HPDE6-E6E7 (cell line): Measurements from ENCODE around the gene GAL3ST1.
A peak's percentile ranks its signal among the peaks of the same experiment; 100 is the strongest.
"Not testable (repeated sequence)": the region's sequence is repeated elsewhere in the genome, so short reads cannot be mapped to it uniquely, and the experiment has no call there.

ENCODE experiments used
- DNase-seq: peaks from one replicate; pipeline ENCODE4 v3.0.0; 2011; ENCODE audit warnings: missing footprints; ENCODE audit errors: extremely low spot score

The GAL3ST1 gene, protein sequence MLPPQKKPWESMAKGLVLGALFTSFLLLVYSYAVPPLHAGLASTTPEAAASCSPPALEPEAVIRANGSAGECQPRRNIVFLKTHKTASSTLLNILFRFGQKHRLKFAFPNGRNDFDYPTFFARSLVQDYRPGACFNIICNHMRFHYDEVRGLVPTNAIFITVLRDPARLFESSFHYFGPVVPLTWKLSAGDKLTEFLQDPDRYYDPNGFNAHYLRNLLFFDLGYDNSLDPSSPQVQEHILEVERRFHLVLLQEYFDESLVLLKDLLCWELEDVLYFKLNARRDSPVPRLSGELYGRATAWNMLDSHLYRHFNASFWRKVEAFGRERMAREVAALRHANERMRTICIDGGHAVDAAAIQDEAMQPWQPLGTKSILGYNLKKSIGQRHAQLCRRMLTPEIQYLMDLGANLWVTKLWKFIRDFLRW

DNA sequence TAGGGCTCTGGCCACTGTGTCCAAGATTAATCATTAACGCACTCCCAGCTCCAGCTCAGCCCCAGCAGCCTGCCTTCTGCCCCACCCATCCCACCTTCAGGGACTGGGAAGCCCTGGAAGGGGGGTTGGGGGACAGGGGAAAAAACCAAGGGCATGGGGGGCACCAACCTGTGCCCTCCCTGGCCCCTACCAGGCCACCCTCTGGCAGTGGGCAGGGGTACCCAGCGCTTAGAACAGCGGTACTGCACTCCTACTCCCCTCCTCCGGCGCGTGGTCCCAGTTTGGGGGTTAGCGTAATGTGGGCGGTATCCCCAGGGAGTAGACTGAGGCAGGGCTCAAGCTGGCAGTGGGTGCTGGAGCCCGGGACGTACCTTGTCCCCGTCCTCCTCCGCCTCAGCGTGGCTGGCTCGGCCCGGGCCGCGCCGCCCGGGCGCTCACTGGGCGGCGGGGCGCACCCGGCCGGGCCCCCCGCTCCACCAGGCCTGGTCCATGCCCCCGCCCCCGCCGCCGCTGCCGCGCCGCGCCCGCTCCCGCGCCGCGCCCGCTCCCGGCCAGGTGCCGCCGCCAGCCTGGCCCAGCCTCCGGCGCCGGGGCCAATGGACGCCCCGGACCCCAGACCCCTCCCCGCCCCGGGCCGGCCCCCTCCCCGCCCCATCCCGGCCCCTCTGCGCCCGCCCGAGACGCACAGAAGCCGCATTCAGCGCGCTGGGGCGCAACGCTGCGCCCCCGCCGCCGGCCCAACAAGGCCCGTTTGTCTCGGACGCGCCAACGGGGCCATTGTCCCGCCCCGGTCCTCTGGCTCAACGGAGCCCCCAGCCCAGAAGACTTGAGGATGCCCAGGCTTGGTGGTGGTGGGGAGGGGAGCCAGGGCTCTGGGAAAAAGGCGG lies at the start of gene GAL3ST1:
GAL3ST1 (minus strand) TSS at position 571 of the 887 bp plus-strand sequence. CDS start 17,273 bp downstream, outside the sequence.
- DNase-seq = no peak

DNA sequence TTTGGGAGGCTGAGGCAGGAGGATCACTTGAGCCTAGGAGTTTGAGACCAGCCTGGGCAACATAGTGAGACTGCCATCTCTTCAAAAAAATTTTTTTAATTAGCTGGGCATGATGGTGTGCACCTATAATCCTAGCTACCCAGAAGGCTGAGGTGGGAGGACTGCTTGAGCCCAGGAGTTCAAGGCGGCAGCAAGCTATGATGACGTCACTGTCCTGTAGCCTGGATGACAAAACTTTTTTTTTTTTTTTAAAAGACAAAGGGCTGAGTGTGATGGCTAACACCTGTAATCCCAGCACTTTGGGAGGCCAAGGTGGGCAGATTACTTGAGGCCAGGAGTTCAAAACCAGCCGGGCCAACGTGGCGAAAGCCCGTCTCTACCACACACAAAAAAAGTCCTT lies 45.4 kb upstream of the GAL3ST1 start:
- DNase-seq = not testable (repeated sequence)

DNA sequence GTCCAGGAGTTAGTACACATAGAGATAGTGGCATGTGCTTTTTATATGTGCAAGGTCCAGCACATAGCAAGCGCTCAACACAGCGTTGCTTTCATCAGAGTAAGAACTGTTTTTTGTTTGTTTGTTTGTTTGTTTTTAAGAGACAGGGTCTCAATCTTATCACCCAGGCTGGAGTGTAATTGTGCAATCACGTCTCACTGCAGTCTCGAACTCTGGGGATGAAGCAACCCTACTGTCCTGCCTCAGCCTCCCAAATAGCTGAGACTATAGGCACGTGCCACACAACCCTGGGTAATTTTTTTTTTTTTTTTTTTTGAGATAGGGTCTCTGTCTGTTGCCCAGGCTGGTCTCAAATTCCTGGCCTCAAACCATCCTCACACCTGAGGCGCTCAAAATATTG lies 43.4 kb upstream of the GAL3ST1 start:
- no peak for DNase-seq

DNA sequence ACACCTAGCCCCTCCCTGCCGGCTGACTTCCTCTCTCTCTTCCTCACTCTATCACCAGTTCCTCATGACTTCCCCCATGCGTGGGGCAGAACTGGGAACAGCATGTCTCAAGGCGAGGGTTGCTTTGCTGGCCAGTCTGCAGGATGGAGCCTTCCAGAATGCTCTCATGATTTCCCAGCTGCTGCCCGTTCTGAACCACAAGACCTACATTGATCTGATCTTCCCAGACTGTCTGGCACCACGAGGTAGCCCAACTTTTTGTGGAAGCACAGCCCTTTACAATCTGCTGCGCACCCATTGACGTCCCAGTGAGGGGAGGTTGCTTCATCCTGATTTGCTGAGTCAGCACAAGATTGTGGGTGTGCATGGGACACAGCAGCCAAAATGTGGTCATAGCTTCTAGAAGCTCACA lies 41.1 kb upstream of the GAL3ST1 start:
- no peak for DNase-seq

DNA sequence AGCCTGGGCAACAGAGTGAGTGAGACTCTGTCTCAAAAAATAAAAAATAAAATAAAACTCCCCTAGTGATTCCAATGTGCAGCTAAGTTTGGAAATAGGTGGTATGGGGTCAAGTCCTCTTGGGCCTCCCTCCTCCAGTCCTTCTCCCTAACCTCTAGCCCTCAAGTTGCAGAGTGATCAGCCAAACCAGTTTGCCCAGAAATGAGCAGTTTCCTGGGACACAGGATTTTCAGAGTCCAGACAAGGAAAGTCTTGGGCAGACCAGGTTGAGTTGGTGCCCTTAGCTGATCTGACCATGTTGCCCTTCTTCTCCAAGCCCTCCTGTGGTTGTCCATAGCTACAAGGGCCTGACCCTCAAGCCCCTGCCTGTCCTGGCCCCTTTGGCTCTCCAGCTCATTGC lies 40.4 kb upstream of the GAL3ST1 start:
- no peak for DNase-seq

DNA sequence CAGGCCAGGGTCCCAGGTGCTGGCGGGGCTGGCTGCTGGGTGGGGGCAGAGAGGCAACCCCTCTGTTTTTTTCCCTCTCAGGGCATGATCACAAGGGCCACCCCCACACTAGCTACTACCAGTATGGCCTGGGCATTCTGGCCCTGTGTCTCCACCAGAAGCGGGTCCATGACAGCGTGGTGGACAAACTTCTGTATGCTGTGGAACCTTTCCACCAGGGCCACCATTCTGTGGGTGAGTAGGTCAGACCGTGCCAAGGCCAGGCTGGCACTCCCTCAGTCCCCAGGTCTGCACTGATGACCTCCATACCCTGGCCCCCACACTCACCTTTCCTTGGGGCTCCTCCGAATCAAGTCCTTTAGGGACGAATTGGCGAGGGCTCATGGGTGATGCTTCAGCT lies 39.8 kb upstream of the GAL3ST1 start:
- no peak for DNase-seq

DNA sequence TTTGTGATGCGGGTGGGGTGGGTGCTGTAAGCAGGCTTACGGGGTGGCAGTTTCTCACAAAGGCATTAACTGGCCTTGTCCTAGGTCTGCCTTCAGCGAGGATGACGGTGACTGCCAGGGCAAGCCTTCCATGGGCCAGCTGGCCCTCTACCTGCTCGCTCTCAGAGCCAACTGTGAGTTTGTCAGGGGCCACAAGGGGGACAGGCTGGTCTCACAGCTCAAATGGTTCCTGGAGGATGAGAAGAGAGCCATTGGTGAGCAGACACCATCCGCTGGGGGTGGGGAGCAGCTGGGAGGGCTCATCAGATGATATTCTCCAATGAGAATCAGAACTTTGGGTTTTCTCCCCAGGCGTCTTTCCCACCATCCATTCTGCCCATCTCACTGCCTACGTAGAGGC lies 38.3 kb upstream of the GAL3ST1 start:
- DNase-seq = no peak

DNA sequence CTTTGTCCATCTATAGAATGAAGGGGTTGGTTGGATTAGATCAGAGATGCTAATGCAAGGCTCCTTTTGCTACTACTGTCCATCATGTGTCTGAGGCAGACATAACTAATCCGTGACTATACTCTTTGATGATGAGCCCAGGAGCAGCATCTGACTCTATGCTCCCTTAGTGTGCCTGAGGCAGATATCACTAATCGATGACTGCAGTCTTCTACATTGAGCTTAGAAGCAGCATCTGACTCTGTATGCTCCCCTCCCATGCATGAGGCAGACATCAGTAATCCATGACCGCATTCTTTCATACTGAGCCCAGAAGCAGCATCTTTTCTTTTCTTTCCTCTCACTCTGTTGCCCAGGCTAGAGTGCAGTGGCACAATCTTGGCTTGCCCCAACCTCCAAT lies 36.7 kb upstream of the GAL3ST1 start:
- DNase-seq = no peak

DNA sequence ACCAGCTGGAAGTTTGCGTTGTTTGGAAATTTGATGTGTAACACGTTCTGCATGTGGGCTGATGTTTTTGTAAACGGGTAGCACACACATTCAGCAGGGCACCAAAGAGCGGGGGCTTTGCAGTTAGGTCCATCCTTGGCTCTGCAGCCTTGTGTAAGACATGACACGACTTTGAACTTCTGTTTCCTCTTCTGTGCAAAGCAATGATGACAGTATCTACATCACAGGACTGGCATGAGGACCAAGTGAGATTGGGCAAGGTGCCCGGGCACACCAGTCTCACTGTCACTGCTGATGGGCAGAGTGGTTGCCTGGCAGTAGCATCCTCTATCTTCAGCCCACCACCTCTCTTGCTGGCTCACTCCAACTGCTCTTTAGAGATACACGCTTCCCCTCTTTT lies 35.8 kb upstream of the GAL3ST1 start:
- no peak for DNase-seq

DNA sequence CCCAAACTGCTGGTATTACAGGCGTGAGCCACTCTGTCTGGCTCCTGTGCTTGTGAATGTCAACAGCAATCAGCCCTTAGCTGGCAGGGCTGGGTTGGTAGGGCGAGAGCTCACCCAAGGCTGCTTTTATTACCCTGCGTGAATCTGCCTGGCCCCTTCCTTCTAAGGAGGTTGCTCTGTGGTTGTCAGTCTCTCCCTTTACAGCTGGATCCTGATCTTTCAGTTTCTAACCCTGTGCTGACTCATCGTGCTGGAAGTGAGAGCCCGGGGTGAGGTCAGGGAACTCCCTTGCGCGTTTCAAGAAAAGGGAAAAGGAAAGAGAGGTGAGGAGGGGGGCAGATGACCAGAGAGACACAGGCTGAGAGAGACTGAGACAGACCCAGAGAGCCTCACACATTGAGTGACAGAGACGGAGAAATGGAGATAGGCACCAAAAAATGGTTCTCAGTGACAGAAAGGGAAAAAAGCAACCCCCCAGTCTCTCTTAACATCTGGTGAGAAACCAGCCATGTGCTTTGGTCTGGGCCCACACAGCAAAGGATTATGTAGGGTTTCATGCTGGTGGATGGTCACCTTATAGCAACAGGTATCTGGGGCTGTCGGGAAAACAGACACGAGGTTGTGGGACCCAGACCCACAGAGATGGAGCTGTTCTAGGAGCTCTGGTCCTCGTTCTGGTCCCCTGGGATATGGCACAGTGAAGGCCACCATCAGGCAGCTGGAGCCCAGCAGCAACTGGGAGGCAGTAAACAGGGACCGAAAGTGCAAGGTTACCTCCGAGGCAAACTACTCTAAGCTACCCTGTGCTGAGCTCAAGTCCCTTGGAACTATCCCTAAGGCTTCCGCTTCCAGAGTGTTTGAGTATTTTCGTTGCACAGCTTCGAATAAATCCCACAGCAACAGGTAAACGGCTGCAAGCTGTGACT lies 35.1 kb upstream of the GAL3ST1 start:
- DNase-seq = peak; percentile 98

DNA sequence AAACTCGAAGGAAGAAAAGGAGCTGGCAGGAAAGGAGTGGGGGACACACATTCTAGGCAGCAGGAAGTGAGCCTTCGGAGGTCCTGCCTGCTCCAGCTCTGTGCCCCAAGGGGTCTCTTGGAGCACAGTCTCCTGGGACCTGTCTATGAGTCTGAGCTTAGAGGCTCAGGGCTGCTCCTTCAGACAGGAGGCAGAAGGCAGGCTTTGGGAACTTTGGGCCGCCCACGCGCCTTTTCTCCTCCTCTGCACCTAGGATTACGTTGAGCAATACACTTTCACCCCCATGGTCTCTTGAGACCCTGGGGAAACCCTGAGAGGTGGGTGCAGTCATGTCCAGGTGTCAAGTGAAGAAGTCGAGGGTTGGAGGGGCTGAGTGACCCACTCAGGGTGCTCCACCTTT lies 33.5 kb upstream of the GAL3ST1 start:
- no peak for DNase-seq

DNA sequence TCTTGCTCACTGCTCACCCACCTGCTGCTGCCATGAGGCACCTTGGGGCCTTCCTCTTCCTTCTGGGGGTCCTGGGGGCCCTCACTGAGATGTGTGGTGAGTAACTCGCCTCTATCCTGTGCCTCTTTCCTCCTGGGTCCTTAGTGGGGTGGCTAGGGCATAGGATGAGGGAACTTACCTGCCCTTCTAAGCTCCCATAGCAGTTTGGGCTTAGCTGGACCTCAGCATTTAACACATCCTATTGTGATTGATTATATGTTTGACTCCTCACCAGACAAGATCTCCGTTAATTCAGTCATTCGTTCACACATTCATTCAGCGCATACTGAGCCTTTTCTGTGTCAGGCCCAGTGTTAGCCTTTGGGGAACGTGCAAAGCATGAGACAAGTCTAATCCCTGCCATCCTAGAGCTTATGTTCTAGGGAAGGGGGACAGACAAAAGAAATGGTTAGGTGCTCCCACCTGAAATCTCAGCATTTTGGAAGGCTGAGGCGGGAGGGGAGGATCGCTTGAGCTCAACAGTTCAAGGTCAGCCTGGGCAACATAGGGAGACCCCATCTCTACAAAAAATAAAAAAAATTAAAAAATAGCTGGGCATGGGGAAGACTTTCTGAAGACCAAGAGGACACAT lies 33.0 kb upstream of the GAL3ST1 start:
- no peak for DNase-seq

DNA sequence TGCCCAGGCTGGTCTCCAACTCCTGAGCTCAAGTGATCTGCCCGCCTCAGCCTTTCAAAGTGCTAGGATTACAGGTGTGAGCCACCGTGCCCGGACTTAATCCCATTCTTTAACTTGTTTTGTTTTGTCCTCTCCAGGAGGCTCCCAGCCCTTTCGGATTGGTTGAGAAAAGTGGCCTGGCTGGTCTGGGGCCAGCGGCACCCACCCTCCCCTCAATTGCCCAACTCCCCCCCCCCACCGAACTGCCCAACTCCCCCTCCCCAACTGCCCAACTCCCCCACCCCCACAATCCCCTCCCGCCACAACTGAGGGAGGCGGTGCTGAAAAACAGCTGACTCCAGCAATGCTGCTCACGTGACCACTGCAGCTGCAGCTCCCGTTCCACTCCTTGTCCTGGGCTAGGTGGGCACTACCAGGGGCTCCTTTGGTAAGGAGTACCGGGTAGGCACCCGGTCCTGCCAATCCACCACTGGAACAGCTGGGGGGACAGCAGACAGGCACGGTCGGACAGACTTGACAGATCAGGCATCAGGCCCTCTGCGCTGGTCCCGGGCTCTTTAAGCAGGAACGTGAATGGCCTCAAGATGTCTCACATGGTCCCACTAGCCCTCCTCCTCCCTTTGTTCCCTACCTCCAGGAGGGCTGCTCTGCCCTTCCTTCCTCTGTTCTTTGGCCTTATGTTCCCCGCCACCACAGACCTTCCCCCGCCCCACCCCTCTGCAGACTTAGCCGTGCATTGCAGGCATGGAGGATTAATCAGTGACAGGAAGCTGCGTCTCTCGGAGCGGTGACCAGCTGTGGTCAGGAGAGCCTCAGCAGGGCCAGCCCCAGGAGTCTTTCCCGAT lies 32.2 kb upstream of the GAL3ST1 start, which contains the start of gene TCN2:
TCN2 (plus strand) TSS at position 720 of the 845 bp plus-strand sequence. CDS start 158 bp downstream, outside the sequence.
- DNase-seq = peak; percentile 54

DNA sequence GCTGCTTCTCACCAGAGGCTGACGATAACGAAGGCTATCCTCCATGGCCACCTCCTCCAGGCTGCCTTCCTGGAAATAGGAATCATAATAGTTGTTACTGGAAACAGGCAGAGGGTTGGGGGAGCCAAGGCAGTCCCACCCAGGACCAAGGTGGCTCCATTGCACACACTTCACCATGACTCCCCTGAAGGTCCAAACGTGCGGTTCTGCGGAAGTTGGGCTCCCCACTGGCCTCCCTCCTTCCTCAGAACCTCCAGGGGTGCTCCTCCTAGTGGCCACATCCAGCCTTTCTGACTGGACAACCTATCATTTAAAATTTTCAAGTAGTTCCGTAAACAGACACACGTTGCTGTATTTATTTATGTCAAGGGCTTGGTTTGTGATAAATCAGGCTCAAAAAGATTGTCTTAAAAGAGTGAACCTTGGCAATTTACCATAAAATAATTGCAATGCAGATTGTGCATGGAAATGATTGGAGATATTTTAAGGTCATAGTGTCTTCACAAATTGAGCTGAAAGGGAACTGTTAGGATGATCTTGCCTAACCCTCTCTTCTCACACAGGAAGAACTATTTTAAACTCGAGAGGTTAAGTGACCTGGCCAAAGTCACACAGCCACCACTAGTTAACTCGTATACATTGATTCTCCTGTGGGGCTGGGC lies 31.1 kb upstream of the GAL3ST1 start:
- peak; percentile 35 for DNase-seq

DNA sequence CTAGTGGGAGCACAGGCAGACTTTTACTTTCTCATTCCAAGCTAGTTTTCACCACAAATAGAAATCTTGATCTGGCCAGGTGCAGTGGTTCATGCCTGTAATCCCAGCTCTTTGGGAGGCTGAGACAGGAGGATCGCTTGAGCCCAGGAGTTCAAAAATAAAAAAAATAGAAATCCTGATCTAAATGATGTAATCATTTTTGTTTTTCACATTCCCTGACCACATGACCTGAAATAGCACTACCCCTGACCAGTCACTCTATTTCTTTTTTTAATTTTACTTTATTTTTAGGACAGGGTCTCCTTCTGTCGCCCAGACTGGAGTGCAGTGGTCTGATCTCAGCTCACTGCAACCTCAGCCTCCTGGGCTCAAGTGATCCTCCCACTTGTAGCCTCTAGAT lies 30.3 kb upstream of the GAL3ST1 start:
- no peak for DNase-seq

DNA sequence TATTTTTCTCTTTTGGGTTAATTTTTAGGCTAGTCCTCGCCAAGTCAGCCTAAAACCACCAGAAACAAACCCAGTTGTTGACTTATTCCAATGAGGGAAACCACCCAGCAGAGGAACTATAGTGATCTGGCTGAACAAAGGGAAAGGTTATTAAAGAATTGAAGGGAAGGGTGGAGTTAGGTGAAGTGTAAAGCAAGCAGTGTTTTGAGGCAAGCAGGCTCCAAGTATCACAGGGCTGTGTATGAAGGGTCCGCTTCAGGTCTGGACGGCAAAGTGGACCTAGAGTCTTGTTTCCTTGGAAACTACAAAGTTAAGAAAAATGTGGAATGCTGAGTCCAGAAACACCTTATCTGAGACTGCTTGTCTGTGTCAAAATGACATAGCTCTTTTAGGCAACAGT lies 29.3 kb upstream of the GAL3ST1 start:
- no peak for DNase-seq

DNA sequence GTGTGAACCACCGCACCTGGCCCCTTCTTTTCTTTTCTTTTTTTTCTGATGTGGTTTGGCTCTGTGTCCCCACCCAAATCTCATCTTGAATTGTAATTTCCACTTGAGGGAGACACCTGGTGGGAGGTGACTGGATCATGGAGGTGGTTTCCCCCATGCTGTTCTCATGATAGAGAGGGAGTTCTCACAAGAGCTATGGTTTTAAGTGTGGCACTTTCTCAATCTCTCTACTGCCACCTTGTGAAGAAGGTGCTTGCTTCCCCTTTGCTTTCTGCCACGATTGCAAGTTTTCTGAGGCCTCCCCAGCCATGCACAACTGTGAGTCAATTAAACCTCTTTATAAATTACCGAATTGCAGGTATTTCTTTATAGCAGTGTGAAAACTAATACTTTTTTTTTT lies 27.6 kb upstream of the GAL3ST1 start:
- no peak for DNase-seq

DNA sequence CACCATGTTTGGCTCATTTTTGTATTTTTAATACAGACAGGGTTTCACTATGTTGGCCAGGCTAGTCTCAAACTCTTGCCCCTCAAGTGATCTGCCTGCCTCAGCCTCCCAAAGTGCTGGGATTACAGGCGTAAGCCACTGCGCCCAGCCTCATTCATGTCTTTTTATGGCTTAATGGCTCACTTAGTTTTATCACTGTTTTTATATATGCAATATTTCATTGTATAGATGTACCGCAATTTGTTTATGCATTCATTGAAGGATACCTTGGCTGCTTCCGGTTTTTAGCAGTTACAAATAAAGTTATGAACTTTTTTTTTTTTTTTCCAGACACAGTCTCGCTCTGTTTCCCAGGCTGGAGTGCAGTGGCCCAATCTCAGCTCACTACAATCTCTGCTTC lies 27.0 kb upstream of the GAL3ST1 start:
- DNase-seq = no peak

DNA sequence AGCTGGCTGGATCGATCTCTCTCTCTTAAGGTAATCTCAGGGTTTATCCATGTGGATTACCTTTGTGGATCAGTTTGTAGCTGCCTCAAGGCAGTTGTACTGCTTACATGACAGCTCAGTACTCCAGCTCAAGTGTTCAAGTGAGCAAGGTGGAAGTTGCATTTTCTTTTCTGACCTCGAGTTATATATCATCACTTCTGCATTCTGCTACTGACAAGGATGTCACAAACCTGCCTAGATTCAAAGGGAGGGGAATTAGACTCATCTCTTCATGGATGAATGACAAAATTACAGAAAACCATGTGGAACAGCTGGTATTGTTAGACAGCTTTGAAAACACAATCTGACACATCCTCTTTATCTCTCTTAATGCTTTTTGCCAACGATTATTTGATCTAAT lies 26.5 kb upstream of the GAL3ST1 start:
- DNase-seq = no peak

DNA sequence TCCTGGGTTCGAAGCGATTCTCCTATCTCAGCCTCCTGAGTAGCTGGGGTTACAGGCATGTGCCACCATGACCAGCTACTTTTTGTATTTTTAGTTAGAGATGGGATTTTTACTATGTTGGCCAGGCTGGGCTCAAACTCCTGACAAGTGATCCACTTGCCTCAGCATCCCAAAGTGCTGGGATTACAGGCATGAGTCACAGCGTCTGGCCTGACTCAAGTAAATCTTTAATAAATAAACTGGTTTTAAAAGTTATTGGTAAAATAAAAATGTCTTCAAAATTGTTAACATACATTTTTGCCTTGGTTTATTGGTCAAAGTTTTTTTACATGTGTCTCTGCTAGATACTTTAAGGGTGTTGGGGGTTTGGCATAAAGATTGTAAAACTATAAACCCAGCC lies 24.5 kb upstream of the GAL3ST1 start:
- no peak for DNase-seq
